Fibroblast of mammary gland (primary cell): ENCODE measurements around the gene JMY.
A peak's percentile ranks its signal among the peaks of the same experiment; 100 is the strongest.

ENCODE experiments used
- DNase-seq: peaks from one replicate; pipeline ENCODE4 v3.0.0-alpha.2; 2010; ENCODE audit warnings: low read depth
- H3K4me3 ChIP-seq: 2 replicates; pipeline ENCODE4 v1.5.1; 2011; ENCODE audit warnings: low read depth, mild to moderate bottlenecking, low read length, moderate library complexity; ENCODE audit not compliant: control insufficient read depth
- TF ChIP-seq, protein P1 (sequence below): conservative IDR thresholded peaks from 2 replicates; pipeline ENCODE4 v1.5.1; 2011; ENCODE audit warnings: low read depth, low read length, inconsistent platforms; ENCODE audit not compliant: control insufficient read depth, insufficient read depth

The JMY gene

DNA sequence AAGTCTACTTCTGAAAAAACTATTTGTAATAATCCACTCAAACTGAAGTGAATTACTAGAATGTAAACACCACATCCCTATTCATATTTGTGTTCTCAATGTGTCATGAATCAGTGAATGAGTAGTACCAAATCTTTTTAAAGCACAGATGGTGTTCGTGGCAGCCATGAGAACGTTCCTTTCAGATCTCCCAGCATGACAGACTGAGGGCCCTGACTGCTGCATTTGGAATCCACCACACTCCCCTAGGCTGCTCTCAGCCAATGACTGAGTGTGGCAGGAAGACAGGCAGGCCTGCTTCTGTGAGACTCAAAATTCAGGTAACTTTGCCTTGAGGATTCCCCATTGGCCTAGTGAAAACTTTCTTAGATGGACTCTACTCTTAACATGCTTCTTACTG is 10.9 kb upstream of the JMY start:
- no peak overlapping the region for H3K4me3 ChIP-seq
- TF ChIP-seq, protein P1, sequence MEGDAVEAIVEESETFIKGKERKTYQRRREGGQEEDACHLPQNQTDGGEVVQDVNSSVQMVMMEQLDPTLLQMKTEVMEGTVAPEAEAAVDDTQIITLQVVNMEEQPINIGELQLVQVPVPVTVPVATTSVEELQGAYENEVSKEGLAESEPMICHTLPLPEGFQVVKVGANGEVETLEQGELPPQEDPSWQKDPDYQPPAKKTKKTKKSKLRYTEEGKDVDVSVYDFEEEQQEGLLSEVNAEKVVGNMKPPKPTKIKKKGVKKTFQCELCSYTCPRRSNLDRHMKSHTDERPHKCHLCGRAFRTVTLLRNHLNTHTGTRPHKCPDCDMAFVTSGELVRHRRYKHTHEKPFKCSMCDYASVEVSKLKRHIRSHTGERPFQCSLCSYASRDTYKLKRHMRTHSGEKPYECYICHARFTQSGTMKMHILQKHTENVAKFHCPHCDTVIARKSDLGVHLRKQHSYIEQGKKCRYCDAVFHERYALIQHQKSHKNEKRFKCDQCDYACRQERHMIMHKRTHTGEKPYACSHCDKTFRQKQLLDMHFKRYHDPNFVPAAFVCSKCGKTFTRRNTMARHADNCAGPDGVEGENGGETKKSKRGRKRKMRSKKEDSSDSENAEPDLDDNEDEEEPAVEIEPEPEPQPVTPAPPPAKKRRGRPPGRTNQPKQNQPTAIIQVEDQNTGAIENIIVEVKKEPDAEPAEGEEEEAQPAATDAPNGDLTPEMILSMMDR = no peak
- peak; percentile 60 for DNase-seq

DNA sequence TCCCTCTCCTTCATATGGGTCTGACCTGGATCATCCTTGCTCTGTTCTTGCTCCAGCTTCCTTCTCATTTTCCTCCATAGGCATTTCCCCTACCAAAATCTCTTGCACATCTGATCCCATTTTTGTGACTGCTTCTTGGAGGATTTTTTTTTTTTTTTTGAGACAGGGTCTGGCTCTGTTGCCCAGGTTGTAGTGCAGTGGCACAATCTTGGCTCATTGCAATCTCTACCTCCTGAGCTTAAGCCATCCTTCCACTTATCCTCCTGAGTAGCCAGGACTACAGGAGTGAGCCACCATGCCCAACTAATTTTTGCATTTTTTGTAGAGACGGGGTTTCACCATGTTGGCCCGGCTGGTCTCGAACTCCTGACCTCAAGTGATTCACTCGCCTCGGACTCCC is 10.5 kb upstream of the JMY start:
- TF ChIP-seq, protein P1 = no peak
- DNase-seq = no peak

DNA sequence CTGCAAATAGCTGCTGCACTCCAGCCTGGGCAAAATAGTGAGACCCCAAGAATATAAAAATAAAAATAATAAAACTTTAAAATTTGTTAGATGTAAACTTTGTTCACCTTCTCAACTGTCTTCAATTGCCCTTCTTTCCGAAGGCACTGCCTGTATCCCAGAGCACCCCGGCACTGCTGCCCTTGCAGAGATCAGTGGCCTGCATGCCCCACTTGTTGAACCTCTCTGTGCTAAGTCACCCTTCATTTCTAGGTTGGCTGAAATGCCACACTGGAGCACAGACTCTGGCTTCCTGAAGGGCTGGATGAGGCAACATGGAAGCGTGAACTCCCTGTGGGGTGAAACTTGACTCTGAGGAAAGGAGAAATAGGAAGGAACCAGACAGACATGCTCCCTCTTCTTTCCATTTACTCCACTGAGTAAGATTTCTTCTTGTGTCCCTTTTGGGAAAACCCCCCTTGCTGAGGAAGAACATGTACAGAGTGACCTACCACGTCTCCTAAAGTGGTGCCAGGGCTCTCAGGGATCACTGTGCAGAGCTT is 8.4 kb upstream of the JMY start:
- no peak overlapping the region for H3K4me3 ChIP-seq
- TF ChIP-seq, protein P1 = no peak
- DNase-seq = peak; percentile 27

More for the DNA sequence above, 10.5 kb upstream of the JMY start:
- no peak overlapping the region for H3K4me3 ChIP-seq

DNA sequence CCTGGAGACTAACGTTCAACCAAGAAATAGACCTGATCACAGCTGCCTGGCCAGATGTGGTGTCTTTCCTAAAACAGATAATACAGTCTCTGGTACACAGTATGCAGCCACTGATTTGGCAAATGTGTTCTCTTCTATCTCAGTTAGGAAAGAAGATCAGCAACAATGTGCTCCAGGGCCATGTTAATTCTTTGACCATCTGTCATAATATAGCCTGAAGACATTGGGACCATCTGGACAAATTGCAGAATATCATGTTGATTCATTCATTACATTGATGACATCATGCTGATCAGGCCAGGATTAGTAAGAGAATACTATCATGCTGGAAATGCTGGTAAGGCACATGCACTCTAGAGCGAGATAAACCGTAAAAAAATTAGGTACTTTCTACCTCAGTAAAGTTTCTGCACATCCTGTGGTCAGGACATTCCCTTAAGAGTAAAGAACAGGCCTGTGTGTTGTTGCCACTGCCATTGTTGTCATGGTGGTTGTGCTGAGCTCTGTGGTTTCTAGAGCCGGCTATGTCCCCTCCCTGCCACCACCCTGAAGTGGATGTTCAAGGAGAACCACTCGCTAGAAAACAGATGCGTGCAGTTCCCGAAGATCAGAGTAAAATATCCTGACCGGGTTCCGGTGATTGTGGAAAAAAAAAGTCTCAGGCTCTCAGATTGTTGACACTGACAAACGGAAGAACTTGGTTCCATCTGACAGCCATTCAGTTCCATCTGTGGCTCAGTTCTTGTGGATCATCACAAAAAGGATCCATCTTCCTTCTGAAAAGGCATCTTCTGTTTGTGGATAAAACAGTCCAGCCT is 6.4 kb upstream of the JMY start:
- TF ChIP-seq, protein P1 = no peak
- peak; percentile 95 for DNase-seq
- no peak overlapping the region for H3K4me3 ChIP-seq

DNA sequence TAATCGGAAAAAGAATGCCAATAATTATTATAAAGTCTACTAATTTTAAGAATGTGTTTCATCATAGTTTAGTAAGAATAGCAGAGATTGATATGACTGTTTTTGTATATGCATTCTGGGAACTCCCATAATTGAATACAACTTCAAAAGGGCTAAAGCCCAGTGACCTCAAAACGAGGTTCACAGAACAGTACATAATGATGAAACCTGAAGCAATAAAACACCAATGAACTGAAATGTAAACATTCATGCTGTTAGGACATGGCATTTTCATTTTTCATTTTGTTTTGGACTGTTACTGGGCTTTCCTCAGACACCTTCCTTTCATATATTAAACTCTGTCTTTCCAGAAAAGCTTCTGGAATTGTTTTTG is 684 bp upstream of the JMY start:
- TF ChIP-seq, protein P1 = no peak
- peak overlapping the region; percentile 84 for H3K4me3 ChIP-seq
- DNase-seq = peak; percentile 55

DNA sequence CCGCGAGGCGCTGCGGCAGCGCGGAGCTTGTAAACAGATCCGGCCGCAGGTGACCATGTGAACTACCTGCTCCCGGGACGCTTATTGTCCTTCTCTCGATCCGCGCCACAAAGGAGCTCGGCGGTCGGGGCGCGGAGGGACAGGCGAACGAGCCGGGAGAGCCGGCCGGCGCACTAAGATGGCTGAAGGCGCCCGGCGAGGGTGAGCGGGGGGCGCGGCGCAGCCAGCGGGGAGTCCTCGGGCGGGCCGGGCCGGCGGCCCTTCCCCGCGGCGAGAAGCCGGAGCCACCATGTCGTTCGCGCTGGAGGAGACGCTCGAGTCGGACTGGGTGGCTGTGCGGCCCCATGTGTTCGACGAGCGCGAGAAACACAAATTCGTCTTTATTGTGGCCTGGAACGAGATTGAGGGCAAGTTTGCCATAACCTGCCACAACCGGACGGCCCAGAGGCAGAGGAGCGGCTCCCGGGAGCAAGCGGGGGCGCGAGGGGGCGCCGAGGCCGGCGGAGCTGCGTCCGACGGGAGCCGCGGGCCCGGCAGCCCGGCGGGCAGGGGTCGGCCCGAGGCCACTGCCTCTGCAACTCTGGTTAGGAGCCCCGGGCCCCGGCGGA is 535 bp downstream of the JMY start:
- peak overlapping the region; percentile 71 for H3K4me3 ChIP-seq
- TF ChIP-seq, protein P1 = no peak
- no peak for DNase-seq
